ENCODE data around the gene ATG9B. TPM values are rescaled to one million over a fixed set of nuclear protein-coding genes. Genes with fewer than 3 reads are reported as not detected.

The ATG9B gene, protein sequence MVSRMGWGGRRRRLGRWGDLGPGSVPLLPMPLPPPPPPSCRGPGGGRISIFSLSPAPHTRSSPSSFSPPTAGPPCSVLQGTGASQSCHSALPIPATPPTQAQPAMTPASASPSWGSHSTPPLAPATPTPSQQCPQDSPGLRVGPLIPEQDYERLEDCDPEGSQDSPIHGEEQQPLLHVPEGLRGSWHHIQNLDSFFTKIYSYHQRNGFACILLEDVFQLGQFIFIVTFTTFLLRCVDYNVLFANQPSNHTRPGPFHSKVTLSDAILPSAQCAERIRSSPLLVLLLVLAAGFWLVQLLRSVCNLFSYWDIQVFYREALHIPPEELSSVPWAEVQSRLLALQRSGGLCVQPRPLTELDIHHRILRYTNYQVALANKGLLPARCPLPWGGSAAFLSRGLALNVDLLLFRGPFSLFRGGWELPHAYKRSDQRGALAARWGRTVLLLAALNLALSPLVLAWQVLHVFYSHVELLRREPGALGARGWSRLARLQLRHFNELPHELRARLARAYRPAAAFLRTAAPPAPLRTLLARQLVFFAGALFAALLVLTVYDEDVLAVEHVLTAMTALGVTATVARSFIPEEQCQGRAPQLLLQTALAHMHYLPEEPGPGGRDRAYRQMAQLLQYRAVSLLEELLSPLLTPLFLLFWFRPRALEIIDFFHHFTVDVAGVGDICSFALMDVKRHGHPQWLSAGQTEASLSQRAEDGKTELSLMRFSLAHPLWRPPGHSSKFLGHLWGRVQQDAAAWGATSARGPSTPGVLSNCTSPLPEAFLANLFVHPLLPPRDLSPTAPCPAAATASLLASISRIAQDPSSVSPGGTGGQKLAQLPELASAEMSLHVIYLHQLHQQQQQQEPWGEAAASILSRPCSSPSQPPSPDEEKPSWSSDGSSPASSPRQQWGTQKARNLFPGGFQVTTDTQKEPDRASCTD
- 0.52 and 0.67 TPM in 2 replicates for polyA plus RNA-seq (2012; rRNA removed)
- 0.27 and 0.37 TPM in 2 replicates for polyA plus RNA-seq (2012; cell fraction: cytosol; rRNA removed)
- 3.1 and 3.4 TPM in 2 replicates for polyA plus RNA-seq (2012; cell fraction: nucleus; rRNA removed)

DNA sequence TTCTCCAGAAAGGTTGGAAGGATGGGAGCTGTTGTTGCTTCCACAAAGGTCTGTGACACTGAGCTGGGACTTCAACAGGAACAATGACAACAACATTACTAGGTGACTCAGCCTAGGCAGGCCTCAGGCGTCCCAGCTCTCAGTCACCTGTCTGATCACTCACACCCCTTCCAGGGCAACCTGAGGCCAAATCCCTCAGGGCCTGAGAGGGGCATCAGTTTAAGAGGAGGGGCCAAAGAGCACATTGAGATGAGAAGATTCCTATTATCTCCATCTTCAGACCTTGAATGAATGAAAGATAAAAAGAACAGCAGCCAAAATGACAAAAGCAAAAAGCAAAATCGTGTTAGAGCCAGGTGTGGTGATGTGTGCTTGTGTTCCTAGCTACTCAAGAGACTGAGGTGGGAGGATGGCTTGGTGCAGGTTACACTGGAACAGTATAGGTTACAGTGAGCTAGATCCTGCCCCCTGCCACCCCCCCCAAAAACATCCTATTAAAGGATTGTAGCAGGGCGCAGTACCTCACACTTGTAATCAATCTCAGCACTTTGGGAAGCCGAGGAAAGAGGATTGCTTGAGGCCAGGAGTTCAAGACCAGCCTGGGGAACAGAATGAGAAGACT lies at the start of gene ATG9B:
Gene ATG9B, minus strand, starts transcription at position 60 of the 622 bp plus-strand sequence. CDS start 71 bp downstream, outside the sequence.
- Histone ChIP-seq H3K9ac (no peak within 1 kb of the TSS), H3K36me3 (replicated peaks in 1 of 2; ENCODE audit: control insufficient read depth in 1 of 2, insufficient read depth in 2 of 2, low read length in 1 of 2) (no peaks in the 10 kb centered on the region), H3F3A (replicated peaks; ENCODE audit: insufficient read depth) (peaks cover 5% of the 10 kb centered on the region), H3K27ac (ENCODE audit: low read depth in 2 of 2, low read length in 1 of 2) (no peak within 1 kb of the TSS), H4K20me1 (ENCODE audit: insufficient read depth) (no peaks in the 10 kb centered on the region), H3K4me2 (no peak within 1 kb of the TSS), H3K9me2 (no peaks in the 10 kb centered on the region), H2AFZ (ENCODE audit: low read depth) (no peak within 1 kb of the TSS), H3K4me3 (ENCODE audit: low read depth in 2 of 2, low read length in 1 of 2) (no peak within 1 kb of the TSS), H3K9me3 (no peaks in the 10 kb centered on the region), H3K27me3 (ENCODE audit: insufficient read depth) (peaks cover 15% of the 10 kb centered on the region; the same call in 1 of the 2 replicates), H3K4me1 (ENCODE audit: control insufficient read depth in 1 of 2, insufficient read depth in 2 of 2, low read depth in 1 of 2, low read length in 1 of 2) (peaks cover 6 to 7% of the 10 kb centered on the region in 2 experiments; a peak in 2 of 4 replicates), H3K79me2 (ENCODE audit: insufficient read depth) (peaks cover 10% of the 10 kb centered on the region)
- WGBS (ENCODE audit: low lambda C conversion rate), result 69% methylated on average over 4 of the region's 4 CpGs
- no peak for TF ChIP-seq RAD21 (IDR thresholded peaks at IDR 0.05; ENCODE audit: low read length)
- no peak for TF ChIP-seq SMC3 (IDR thresholded peaks at IDR 0.05; ENCODE audit: low read depth, low read length)
- TF ChIP-seq ELF1 (IDR thresholded peaks at IDR 0.05), result no peak
- no peak for TF ChIP-seq RFX5 (IDR thresholded peaks at IDR 0.05; ENCODE audit: low read length)
- no peak for TF ChIP-seq FOSL2 (IDR thresholded peaks at IDR 0.05; ENCODE audit: borderline replicate concordance, low read depth)
- TF ChIP-seq, protein P1, sequence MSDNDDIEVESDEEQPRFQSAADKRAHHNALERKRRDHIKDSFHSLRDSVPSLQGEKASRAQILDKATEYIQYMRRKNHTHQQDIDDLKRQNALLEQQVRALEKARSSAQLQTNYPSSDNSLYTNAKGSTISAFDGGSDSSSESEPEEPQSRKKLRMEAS (IDR thresholded peaks at IDR 0.05; ENCODE audit: low read depth), result no peak
- TF ChIP-seq, protein P2, sequence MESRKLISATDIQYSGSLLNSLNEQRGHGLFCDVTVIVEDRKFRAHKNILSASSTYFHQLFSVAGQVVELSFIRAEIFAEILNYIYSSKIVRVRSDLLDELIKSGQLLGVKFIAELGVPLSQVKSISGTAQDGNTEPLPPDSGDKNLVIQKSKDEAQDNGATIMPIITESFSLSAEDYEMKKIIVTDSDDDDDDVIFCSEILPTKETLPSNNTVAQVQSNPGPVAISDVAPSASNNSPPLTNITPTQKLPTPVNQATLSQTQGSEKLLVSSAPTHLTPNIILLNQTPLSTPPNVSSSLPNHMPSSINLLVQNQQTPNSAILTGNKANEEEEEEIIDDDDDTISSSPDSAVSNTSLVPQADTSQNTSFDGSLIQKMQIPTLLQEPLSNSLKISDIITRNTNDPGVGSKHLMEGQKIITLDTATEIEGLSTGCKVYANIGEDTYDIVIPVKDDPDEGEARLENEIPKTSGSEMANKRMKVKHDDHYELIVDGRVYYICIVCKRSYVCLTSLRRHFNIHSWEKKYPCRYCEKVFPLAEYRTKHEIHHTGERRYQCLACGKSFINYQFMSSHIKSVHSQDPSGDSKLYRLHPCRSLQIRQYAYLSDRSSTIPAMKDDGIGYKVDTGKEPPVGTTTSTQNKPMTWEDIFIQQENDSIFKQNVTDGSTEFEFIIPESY (IDR thresholded peaks at IDR 0.05; ENCODE audit: borderline replicate concordance, low read depth), result no peak
- TF ChIP-seq TAF1 (IDR thresholded peaks at IDR 0.05; ENCODE audit: borderline replicate concordance, low read depth, low read length), result no peak
- no peak for DNase-seq
- ChIA-PET POLR2A (no interaction called here), CTCF (interaction anchor here (0.7 to 8.3 kb wide), 6 partner anchors 12 to 143 kb away, joined by 3 to 107 read pairs (median 10); partner anchors contain the start of gene GBX1)

DNA sequence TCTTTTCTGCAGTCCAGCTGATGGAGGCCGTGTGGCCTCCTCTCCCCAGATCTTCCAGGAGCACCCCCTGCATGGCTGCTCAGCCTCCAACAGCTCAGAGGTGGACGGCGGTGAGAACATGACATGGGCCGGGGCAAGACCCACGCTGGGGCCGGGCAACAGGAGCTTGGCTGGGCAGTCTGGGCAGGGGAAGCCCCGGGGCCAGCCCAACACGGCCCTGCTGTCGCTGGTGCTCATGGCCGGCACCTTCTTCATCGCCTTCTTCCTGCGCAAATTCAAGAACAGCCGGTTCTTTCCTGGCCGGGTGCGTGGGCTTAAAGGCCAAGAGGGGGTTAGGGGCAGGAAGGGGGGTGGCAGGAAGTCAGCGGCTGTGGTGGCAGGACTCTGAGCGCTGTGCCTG lies 49.7 kb upstream of the ATG9B start:
- no peak for DNase-seq
- H3F3A ChIP-seq (replicated peaks; ENCODE audit: insufficient read depth), result peaks cover 48% of the 10 kb centered on the region
- no peaks in the 10 kb centered on the region for H3K27me3 ChIP-seq (ENCODE audit: insufficient read depth)
- no peak overlapping the region for H3K27ac ChIP-seq (ENCODE audit: low read depth in 2 of 2, low read length in 1 of 2)
- peaks cover 20% of the 10 kb centered on the region for H3K79me2 ChIP-seq (ENCODE audit: insufficient read depth)
- no peaks in the 10 kb centered on the region for H3K9me3 ChIP-seq
- H3K9me2 ChIP-seq, result no peaks in the 10 kb centered on the region
- H3K4me2 ChIP-seq, result no peak overlapping the region
- no peak overlapping the region for H2AFZ ChIP-seq (ENCODE audit: low read depth)
- H4K20me1 ChIP-seq (ENCODE audit: insufficient read depth), result no peaks in the 10 kb centered on the region; the same call in 1 of the 2 replicates
- no peak overlapping the region for H3K9ac ChIP-seq
- H3K36me3 ChIP-seq (replicated peaks in 1 of 2; ENCODE audit: control insufficient read depth in 1 of 2, insufficient read depth in 2 of 2, low read length in 1 of 2), result peaks cover 43 to 88% of the 10 kb centered on the region in 2 experiments
- ChIA-PET POLR2A (no interaction called here), CTCF (interaction anchor here (1.3 to 12.2 kb wide), 2 partner anchors 15 to 37 kb away, joined by 3 to 77 read pairs; partner anchors contain the start of genes CDK5 and SLC4A2)
- peaks cover 4% of the 10 kb centered on the region in 2 experiments for H3K4me1 ChIP-seq (ENCODE audit: control insufficient read depth in 1 of 2, insufficient read depth in 2 of 2, low read depth in 1 of 2, low read length in 1 of 2)
- WGBS (ENCODE audit: low lambda C conversion rate), result 98% methylated on average over 16 of the region's 17 CpGs
- no peak overlapping the region for H3K4me3 ChIP-seq (ENCODE audit: low read depth in 2 of 2, low read length in 1 of 2)
- TF ChIP-seq, protein P2 (IDR thresholded peaks at IDR 0.05; ENCODE audit: borderline replicate concordance, low read depth), result no peak
- TF ChIP-seq, protein P1 (IDR thresholded peaks at IDR 0.05; ENCODE audit: low read depth), result no peak
- TF ChIP-seq SIN3A (IDR thresholded peaks at IDR 0.05; ENCODE audit: borderline replicate concordance, low read depth, low read length), result no peak
- no peak; the same call in 1 of the 2 replicates for TF ChIP-seq POLR2AphosphoS5 (IDR thresholded peaks at IDR 0.05; ENCODE audit: low read depth, low read length)
- TF ChIP-seq RXRA (IDR thresholded peaks at IDR 0.05; ENCODE audit: borderline replicate concordance, low read depth), result no peak
- TF ChIP-seq FOXJ3 (CRISPR knock-in tag; IDR thresholded peaks at IDR 0.05), result no peak
- TF ChIP-seq TCF12 (IDR thresholded peaks at IDR 0.05), result no peak
- no peak for TF ChIP-seq EZH2phosphoT487 (IDR thresholded peaks at IDR 0.05; ENCODE audit: borderline replicate concordance, low read depth)
- no peak for TF ChIP-seq TAF1 (IDR thresholded peaks at IDR 0.05; ENCODE audit: borderline replicate concordance, low read depth, low read length)
- no peak for TF ChIP-seq MXI1 (IDR thresholded peaks at IDR 0.05; ENCODE audit: low read depth, low read length)
- TF ChIP-seq, protein P3, sequence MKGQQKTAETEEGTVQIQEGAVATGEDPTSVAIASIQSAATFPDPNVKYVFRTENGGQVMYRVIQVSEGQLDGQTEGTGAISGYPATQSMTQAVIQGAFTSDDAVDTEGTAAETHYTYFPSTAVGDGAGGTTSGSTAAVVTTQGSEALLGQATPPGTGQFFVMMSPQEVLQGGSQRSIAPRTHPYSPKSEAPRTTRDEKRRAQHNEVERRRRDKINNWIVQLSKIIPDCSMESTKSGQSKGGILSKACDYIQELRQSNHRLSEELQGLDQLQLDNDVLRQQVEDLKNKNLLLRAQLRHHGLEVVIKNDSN (IDR thresholded peaks at IDR 0.05; ENCODE audit: borderline replicate concordance, low read depth), result no peak
- TF ChIP-seq FOSL2 (IDR thresholded peaks at IDR 0.05; ENCODE audit: borderline replicate concordance, low read depth), result no peak
- no peak for TF ChIP-seq RAD21 (IDR thresholded peaks at IDR 0.05; ENCODE audit: low read length)
